Measurements from ENCODE around the gene FYN. TPM values are rescaled to one million over a fixed set of nuclear protein-coding genes. Genes with fewer than 3 reads are reported as not detected.

The FYN gene
- total RNA-seq, 4 donors from 2014 or later: 108 to 281 (median 186) TPM

DNA sequence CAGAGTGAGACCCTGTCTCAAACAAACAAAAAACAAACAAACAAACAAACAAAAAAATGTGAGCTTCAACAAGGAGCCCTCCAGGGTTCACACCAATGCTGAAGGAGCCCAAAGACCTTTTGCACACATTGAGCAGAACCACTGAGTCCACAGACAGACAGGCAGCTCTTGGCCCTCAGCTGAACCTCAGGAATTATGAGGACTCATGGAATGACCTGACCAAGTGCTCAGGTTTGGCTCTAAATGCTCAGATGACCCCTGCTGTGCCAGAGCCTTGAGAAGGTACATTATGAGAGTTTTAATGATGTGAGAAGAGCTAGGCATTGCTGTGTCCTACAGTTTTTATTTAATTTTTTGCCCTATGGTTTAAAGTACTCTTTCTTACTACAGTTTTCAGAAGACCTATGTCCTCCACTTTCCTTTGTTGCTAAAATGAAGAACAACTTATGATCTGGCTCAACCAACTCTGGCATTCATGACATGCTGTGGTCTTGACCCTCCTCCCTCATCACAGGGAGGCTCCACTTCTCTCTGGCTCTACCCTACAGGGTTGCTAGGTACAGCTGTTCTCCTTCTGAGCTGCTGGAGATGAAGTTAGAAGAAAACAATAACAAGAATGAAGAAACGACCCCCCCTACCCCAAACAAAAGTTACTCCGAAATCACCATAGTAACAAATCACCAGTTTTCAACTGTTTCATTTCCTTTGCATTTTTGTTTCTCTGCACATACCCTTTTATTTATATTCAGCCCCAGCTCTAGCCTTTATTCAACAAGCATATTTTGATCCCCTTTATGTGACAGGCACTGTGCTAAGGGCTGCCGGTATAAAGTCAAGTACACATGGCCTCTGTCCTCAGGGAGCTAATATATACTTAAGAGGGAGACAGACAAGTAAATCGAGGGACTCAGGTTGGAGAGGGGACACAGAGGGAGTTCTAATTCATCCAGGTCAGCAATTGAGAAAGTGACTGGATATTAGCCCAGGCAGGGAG is 138.9 kb downstream of the FYN start:
- ATAC-seq (ENCODE audit: low FRiP score): no peak
- no peak for DNase-seq (ENCODE audit: low spot score)
- TF ChIP-seq, protein P1, sequence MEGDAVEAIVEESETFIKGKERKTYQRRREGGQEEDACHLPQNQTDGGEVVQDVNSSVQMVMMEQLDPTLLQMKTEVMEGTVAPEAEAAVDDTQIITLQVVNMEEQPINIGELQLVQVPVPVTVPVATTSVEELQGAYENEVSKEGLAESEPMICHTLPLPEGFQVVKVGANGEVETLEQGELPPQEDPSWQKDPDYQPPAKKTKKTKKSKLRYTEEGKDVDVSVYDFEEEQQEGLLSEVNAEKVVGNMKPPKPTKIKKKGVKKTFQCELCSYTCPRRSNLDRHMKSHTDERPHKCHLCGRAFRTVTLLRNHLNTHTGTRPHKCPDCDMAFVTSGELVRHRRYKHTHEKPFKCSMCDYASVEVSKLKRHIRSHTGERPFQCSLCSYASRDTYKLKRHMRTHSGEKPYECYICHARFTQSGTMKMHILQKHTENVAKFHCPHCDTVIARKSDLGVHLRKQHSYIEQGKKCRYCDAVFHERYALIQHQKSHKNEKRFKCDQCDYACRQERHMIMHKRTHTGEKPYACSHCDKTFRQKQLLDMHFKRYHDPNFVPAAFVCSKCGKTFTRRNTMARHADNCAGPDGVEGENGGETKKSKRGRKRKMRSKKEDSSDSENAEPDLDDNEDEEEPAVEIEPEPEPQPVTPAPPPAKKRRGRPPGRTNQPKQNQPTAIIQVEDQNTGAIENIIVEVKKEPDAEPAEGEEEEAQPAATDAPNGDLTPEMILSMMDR (IDR thresholded peaks at IDR 0.05): no peak

DNA sequence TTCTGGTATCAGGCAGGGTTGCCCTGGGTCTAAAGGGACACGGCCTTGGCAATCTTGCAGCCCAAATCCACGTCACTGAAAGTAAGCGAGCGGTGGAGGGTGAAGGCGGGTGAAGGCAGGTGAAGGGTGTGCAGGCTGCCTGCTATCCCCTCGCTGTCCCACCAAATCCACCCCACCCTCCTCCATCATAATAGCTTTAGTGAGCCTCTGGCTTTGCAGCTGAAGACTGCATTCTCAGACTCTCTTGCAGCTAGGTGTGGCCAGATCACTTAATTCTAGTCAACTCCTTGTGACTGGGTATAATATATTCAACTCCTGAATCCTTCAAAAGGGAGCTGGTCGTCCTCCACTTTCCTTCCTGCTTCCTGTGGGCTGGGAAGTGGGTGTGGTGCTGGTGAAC is 140.9 kb downstream of the FYN start:
- ATAC-seq (ENCODE audit: low FRiP score) (no peak), DNase-seq (ENCODE audit: low spot score) (no peak)
- TF ChIP-seq, protein P1 (IDR thresholded peaks at IDR 0.05): no peak

DNA sequence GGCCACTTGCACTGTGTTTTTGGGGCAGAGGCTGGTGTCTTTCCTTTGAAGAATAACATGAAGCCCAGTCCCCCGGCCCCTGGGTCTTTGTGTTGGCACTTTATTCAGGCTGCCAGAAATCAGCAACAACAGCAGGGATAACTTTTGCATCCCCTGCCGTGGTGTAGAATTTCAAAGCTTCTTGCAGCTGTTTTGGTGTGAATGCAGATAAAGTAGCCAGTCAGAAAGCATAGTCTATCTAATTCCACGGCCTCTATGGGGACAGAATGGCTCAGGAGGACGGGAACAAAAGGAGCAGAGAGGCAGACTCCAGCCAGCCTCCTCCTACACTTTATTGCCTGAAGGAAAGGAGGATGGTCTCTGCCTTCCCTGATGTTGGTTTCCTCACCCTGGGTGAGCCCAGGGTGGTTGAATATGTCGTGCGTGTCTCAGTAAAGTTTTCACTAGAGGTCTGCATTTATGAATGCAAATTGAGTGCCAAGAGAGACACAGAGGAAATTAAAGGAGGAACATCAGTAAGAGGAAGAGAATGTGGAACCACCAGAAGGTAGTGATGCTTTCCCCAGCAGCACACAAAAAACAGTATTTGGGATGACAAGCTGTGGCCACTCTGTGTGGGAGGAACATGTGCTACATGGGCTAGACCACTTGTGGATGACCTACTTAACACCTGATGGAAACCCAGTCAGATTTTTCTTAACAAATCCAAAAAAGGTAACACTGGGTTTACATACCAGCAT is 141.6 kb downstream of the FYN start:
- TF ChIP-seq, protein P1 (IDR thresholded peaks at IDR 0.05): no peak
- ATAC-seq (ENCODE audit: low FRiP score): no peak
- DNase-seq (ENCODE audit: low spot score): no peak

DNA sequence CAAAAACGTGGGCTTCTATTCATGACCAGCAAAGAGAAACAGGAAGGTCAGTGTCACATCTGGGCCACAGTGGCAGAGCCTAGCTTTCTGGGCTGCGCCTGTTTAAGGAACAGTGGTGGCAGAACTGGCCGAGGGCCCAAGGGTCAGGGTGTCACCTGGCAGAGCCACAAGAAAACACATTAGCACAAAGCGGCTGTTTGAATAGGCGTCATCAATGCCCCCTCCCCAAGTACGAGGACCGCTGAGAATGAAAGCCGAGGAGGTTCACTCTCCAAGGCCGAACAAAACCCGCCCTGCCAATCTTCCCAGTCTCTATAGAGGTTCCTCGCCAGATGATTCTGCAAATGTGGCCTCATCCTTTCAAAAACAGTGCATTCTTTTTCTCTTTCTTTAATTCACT is 142.4 kb downstream of the FYN start:
- ATAC-seq (ENCODE audit: low FRiP score): no peak
- no peak for DNase-seq (ENCODE audit: low spot score)
- TF ChIP-seq, protein P1 (IDR thresholded peaks at IDR 0.05): no peak

DNA sequence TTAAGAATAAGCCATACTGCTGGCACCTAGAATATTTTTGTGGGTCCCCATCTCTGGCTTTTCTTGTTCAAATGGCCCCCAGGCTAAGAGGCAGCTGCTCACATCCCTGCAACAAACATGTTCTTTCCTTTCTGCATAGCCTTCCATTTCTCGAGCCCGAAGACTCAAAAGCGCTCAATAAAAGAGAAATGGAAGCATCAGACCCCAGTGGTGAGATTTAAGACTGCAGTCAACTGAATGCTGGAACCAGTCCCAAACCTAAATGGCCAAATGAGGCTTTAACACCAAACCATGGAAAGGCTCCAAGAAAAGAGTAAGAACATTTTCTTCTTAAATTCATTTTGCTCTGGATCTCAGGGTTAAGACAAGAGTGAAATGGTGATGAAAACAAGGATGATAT is 145.4 kb downstream of the FYN start:
- TF ChIP-seq, protein P1 (IDR thresholded peaks at IDR 0.05): no peak
- ATAC-seq (ENCODE audit: low FRiP score) (no peak), DNase-seq (ENCODE audit: low spot score) (no peak)

DNA sequence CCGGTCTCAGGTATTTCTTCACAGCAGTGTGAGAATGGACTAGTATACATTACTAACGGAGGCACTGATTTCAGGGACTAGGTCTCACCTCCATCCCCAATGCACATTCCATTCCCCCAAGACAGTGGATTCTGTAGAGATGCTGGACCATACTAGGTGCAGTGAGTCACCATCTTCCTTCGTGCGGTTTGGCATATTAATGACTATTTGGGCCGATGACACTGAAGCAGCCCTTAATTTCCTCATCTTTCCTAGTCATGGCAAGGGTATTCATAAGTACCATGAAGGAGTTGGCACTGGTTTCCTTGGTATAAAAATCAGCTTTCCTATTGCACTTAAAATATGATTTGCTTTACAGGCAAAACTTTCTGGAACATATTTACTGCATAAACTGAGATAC is 146.2 kb downstream of the FYN start:
- TF ChIP-seq, protein P1 (IDR thresholded peaks at IDR 0.05): no peak
- DNase-seq (ENCODE audit: low spot score): no peak
- ATAC-seq (ENCODE audit: low FRiP score): no peak
